ENCODE results near the gene ACAP2. TPM values are rescaled to one million over a fixed set of nuclear protein-coding genes. Genes with fewer than 3 reads are reported as not detected.
"Not testable (repeated sequence)": the region's sequence is repeated elsewhere in the genome, so short reads cannot be mapped to it uniquely, and the experiment has no call there.

The ACAP2 gene
- total RNA-seq, 1 donor from 2014 or later = 39.0 TPM

GRCh38 chr3:195307711-195308110 is 135.1 kb downstream of the ACAP2 start:
- no peak overlapping the region for H3K4me3 ChIP-seq (ENCODE audit: low read depth, low read length)
- H3K27me3 ChIP-seq (ENCODE audit: control insufficient read depth, insufficient read depth, low read length) = no peaks in the 10 kb centered on the region
- TF ChIP-seq CTCF (IDR thresholded peaks at IDR 0.05; ENCODE audit: insufficient read depth, low read length, poor library complexity, severe bottlenecking) = no peak
- no peak for DNase-seq (ENCODE audit: low read depth)
- H3K36me3 ChIP-seq (ENCODE audit: control insufficient read depth, insufficient read depth, low read length) = no peaks in the 10 kb centered on the region

GRCh38 chr3:195306369-195306768 is 136.5 kb downstream of the ACAP2 start:
- no peaks in the 10 kb centered on the region for H3K27me3 ChIP-seq (ENCODE audit: control insufficient read depth, insufficient read depth, low read length)
- no peak overlapping the region for H3K4me3 ChIP-seq (ENCODE audit: low read depth, low read length)
- TF ChIP-seq CTCF (IDR thresholded peaks at IDR 0.05; ENCODE audit: insufficient read depth, low read length, poor library complexity, severe bottlenecking) = no peak
- no peaks in the 10 kb centered on the region for H3K36me3 ChIP-seq (ENCODE audit: control insufficient read depth, insufficient read depth, low read length)
- DNase-seq (ENCODE audit: low read depth) = no peak

- no peak for DNase-seq (ENCODE audit: low read depth)
- Histone ChIP-seq H3K27me3 (ENCODE audit: control insufficient read depth, insufficient read depth, low read length) (no peaks in the 10 kb centered on the region), H3K36me3 (ENCODE audit: control insufficient read depth, insufficient read depth, low read length) (no peaks in the 10 kb centered on the region), H3K4me3 (ENCODE audit: low read depth, low read length) (no peak overlapping the region)
- TF ChIP-seq CTCF (IDR thresholded peaks at IDR 0.05; ENCODE audit: insufficient read depth, low read length, poor library complexity, severe bottlenecking) = no peak
Measured at GRCh38 chr3:195302431-195302830, 140.4 kb downstream of the ACAP2 start.

GRCh38 chr3:195297446-195297845 is 145.4 kb downstream of the ACAP2 start:
- no peak for TF ChIP-seq CTCF (IDR thresholded peaks at IDR 0.05; ENCODE audit: insufficient read depth, low read length, poor library complexity, severe bottlenecking)
- DNase-seq (ENCODE audit: low read depth) = no peak
- Histone ChIP-seq H3K4me3 (ENCODE audit: low read depth, low read length) (no peak overlapping the region), H3K36me3 (ENCODE audit: control insufficient read depth, insufficient read depth, low read length) (no peaks in the 10 kb centered on the region), H3K27me3 (ENCODE audit: control insufficient read depth, insufficient read depth, low read length) (no peaks in the 10 kb centered on the region)

GRCh38 chr3:195296662-195297061 is 146.2 kb downstream of the ACAP2 start:
- Histone ChIP-seq H3K27me3 (ENCODE audit: control insufficient read depth, insufficient read depth, low read length) (no peaks in the 10 kb centered on the region), H3K4me3 (ENCODE audit: low read depth, low read length) (no peak overlapping the region), H3K36me3 (ENCODE audit: control insufficient read depth, insufficient read depth, low read length) (no peaks in the 10 kb centered on the region)
- no peak for TF ChIP-seq CTCF (IDR thresholded peaks at IDR 0.05; ENCODE audit: insufficient read depth, low read length, poor library complexity, severe bottlenecking)
- no peak for DNase-seq (ENCODE audit: low read depth)

GRCh38 chr3:195291121-195291520 is 151.7 kb downstream of the ACAP2 start:
- DNase-seq (ENCODE audit: low read depth) = no peak
- Histone ChIP-seq H3K27me3 (ENCODE audit: control insufficient read depth, insufficient read depth, low read length) (no peaks in the 10 kb centered on the region), H3K36me3 (ENCODE audit: control insufficient read depth, insufficient read depth, low read length) (no peaks in the 10 kb centered on the region), H3K4me3 (ENCODE audit: low read depth, low read length) (no peak overlapping the region)
- TF ChIP-seq CTCF (IDR thresholded peaks at IDR 0.05; ENCODE audit: insufficient read depth, low read length, poor library complexity, severe bottlenecking) = no peak

- H3K36me3 ChIP-seq (ENCODE audit: control insufficient read depth, insufficient read depth, low read length); H3K27me3 ChIP-seq (ENCODE audit: control insufficient read depth, insufficient read depth, low read length); H3K4me3 ChIP-seq (ENCODE audit: low read depth, low read length); DNase-seq (ENCODE audit: low read depth): not testable (repeated sequence)
Measured at GRCh38 chr3:195290643-195291042, 152.2 kb downstream of the ACAP2 start.

Measured in kidney epithelial cell (primary cell).